WTC11 (cell line): ENCODE results near the gene VPS18. TPM values are rescaled to one million over a fixed set of nuclear protein-coding genes. Genes with fewer than 3 reads are reported as not detected.
A peak's percentile ranks its signal among the peaks of the same experiment; 100 is the strongest.

Source experiments
- ATF6 ChIP-seq: sonication (generic); formaldehyde crosslinking; IDR thresholded peaks from 2 replicates; pipeline ENCODE4 v1.8.1; 2023; ENCODE audit warnings: mild to moderate bottlenecking, missing genetic modification reagents
- E2F4 ChIP-seq: sonication (generic); formaldehyde crosslinking; IDR thresholded peaks from 2 replicates; pipeline ENCODE4 v1.8.1; 2022; ENCODE audit warnings: low read depth, mild to moderate bottlenecking, moderate library complexity, missing genetic modification reagents, borderline replicate concordance
- ELF4 ChIP-seq: sonication (generic); formaldehyde crosslinking; IDR thresholded peaks from 2 replicates; pipeline ENCODE4 v1.8.1; 2022; ENCODE audit warnings: low read depth, mild to moderate bottlenecking, moderate library complexity, missing genetic modification reagents
- ESRRA ChIP-seq: sonication (generic); formaldehyde crosslinking; IDR thresholded peaks from 2 replicates; pipeline ENCODE4 v1.8.1; 2022; ENCODE audit warnings: mild to moderate bottlenecking, missing genetic modification reagents, borderline replicate concordance
- ETV6 ChIP-seq: sonication (generic); formaldehyde crosslinking; IDR thresholded peaks from 2 replicates; pipeline ENCODE4 v1.8.1; 2022; ENCODE audit warnings: mild to moderate bottlenecking, missing genetic modification reagents
- IRF1 ChIP-seq: sonication (generic); formaldehyde crosslinking; IDR thresholded peaks from 2 replicates; pipeline ENCODE4 v1.8.0; 2023; ENCODE audit warnings: missing genetic modification reagents
- JUN ChIP-seq: sonication (generic); formaldehyde crosslinking; IDR thresholded peaks from 2 replicates; pipeline ENCODE4 v1.8.0; 2023; ENCODE audit warnings: mild to moderate bottlenecking, missing genetic modification reagents
- MXD4 ChIP-seq: fragments of 250-450 bp; sonication (Bioruptor Pico); IDR thresholded peaks from 2 replicates; pipeline ENCODE4 v1.8.0; 2021; ENCODE audit warnings: mild to moderate bottlenecking, moderate library complexity, borderline replicate concordance
- MYBL2 ChIP-seq: sonication (generic); formaldehyde crosslinking; IDR thresholded peaks from 2 replicates; pipeline ENCODE4 v1.8.1; 2023; ENCODE audit warnings: mild to moderate bottlenecking, moderate library complexity, missing genetic modification reagents
- PREB ChIP-seq: sonication (generic); formaldehyde crosslinking; IDR thresholded peaks from 2 replicates; pipeline ENCODE4 v1.8.1; 2022; ENCODE audit warnings: mild to moderate bottlenecking, missing genetic modification reagents, moderate library complexity, borderline replicate concordance
- SMAD3 ChIP-seq: sonication (generic); formaldehyde crosslinking; IDR thresholded peaks from 2 replicates; pipeline ENCODE4 v1.8.0; 2022; ENCODE audit warnings: missing genetic modification reagents, mild to moderate bottlenecking, borderline replicate concordance
- SMAD4 ChIP-seq: sonication (generic); formaldehyde crosslinking; IDR thresholded peaks from 2 replicates; pipeline ENCODE4 v1.8.0; 2022; ENCODE audit warnings: mild to moderate bottlenecking, missing genetic modification reagents
- STAT6 ChIP-seq: sonication (generic); formaldehyde crosslinking; conservative IDR thresholded peaks from 2 replicates; pipeline ENCODE4 v1.8.1; 2023; ENCODE audit warnings: mild to moderate bottlenecking, low read depth, missing genetic modification reagents, moderate library complexity
- ZBTB43 ChIP-seq: sonication (generic); formaldehyde crosslinking; IDR thresholded peaks from 2 replicates; pipeline ENCODE4 v1.8.1; 2023; ENCODE audit warnings: mild to moderate bottlenecking, missing genetic modification reagents
- ZMAT4 ChIP-seq: fragments of 250-450 bp; sonication (Bioruptor Pico); IDR thresholded peaks from 2 replicates; pipeline ENCODE4 v1.9.0; 2021; ENCODE audit warnings: mild to moderate bottlenecking
- ZNF396 ChIP-seq: fragments of 250-450 bp; sonication (Bioruptor Pico); IDR thresholded peaks from 2 replicates; pipeline ENCODE4 v1.8.0; 2021; ENCODE audit warnings: mild to moderate bottlenecking, moderate library complexity, borderline replicate concordance
- total RNA-seq: library from RNA; stranded (reverse); gene quantifications from 3 replicates; pipeline ENCODE4 v1.2.3, GENCODE V29; 2021

The VPS18 gene
- total RNA-seq, 1 experiment from 2014 or later: 27.3 TPM

GRCh38 chr15:40906091-40906990 lies 12.1 kb downstream of the VPS18 start (continued):
- TF ChIP-seq ZBTB43 (no peak), MXD4 (CRISPR knock-in tag) (no peak), MYBL2 (CRISPR knock-in tag) (peak; percentile 22; the same call in 1 of the 2 replicates), JUN (no peak), ZNF396 (CRISPR knock-in tag) (no peak), ETV6 (CRISPR knock-in tag) (peak; percentile 99), PREB (CRISPR knock-in tag) (no peak), SMAD3 (CRISPR knock-in tag) (no peak), SMAD4 (CRISPR knock-in tag) (no peak), STAT6 (CRISPR knock-in tag) (no peak), ESRRA (CRISPR knock-in tag) (no peak; the same call in 1 of the 2 replicates), ELF4 (CRISPR knock-in tag) (no peak), ZMAT4 (no peak; the same call in 1 of the 2 replicates), IRF1 (CRISPR knock-in tag) (no peak), ATF6 (CRISPR knock-in tag) (no peak), E2F4 (CRISPR knock-in tag) (no peak)
